Natural killer cell (primary cell): Measurements from ENCODE around the gene GAP43. TPM values are rescaled to one million over a fixed set of nuclear protein-coding genes. Genes with fewer than 3 reads are reported as not detected.

ENCODE experiments used
- ATAC-seq, 3 donors: fragments of 150-1000 bp in 2 of 3; fragments of 200-7000 bp in 1 of 3; cut with Tn5 transposase; 1 replicate in 1 of 3; 2 replicates in 2 of 3; pipeline ENCODE4 v1.10.0; 2021; ENCODE audit warnings: mild to moderate bottlenecking in 2 of 3, moderate library complexity in 2 of 3
- DNase-seq, 2 donors: peaks; one replicate each; pipeline versions ENCODE4 v3.0.0 to v3.0.0-alpha.2; 2013 to 2021; ENCODE audit warnings: mixed read lengths in 1 of 2
- H3K27ac ChIP-seq: one replicate; pipeline ENCODE4 v1.5.1; 2013; ENCODE audit warnings: mild to moderate bottlenecking, low read length
- H3K27me3 ChIP-seq: one replicate; pipeline ENCODE4 v1.6.1; 2013; ENCODE audit warnings: low read length; ENCODE audit not compliant: control insufficient read depth, insufficient read depth
- H3K36me3 ChIP-seq: one replicate; pipeline ENCODE4 v1.6.1; 2013; ENCODE audit warnings: low read length; ENCODE audit not compliant: control insufficient read depth, insufficient read depth
- H3K4me1 ChIP-seq: one replicate; pipeline ENCODE4 v1.6.1; 2013; ENCODE audit warnings: low read length; ENCODE audit not compliant: control insufficient read depth, insufficient read depth
- H3K4me3 ChIP-seq: one replicate; pipeline ENCODE4 v1.5.1; 2013; ENCODE audit warnings: low read length
- H3K9me3 ChIP-seq: one replicate; pipeline ENCODE4 v1.6.1; 2013; ENCODE audit warnings: low read length; ENCODE audit not compliant: control insufficient read depth, insufficient read depth
- H3K27ac Mint-ChIP-seq, 2 donors: one replicate each; pipeline ENCODE4 v1.8.0; 2022; ENCODE audit warnings: mild to moderate bottlenecking in 2 of 2, mixed read lengths in 2 of 2, moderate library complexity in 1 of 2
- H3K27me3 Mint-ChIP-seq, 2 donors: one replicate each; pipeline ENCODE4 v1.8.0; 2022; ENCODE audit warnings: low read depth in 2 of 2, mixed read lengths in 2 of 2
- H3K36me3 Mint-ChIP-seq: one replicate; pipeline ENCODE4 v1.8.0; 2022; ENCODE audit warnings: mixed read lengths
- H3K4me1 Mint-ChIP-seq, 2 donors: one replicate each; pipeline ENCODE4 v1.8.0; 2022; ENCODE audit warnings: mixed read lengths in 2 of 2
- H3K4me3 Mint-ChIP-seq: one replicate; pipeline ENCODE4 v1.8.0; 2022; ENCODE audit warnings: mild to moderate bottlenecking, moderate library complexity, mixed read lengths
- H3K9me3 Mint-ChIP-seq, 2 donors: one replicate each; pipeline ENCODE4 v1.8.0; 2022; ENCODE audit warnings: mixed read lengths in 2 of 2
- WGBS: methylation state at CpG from one replicate; pipeline ENCODE4 v1.1.7; 2013; ENCODE audit warnings: missing lambda C conversion rate; ENCODE audit not compliant: insufficient coverage; 5-methylcytosine and 5-hydroxymethylcytosine counted together
- intact Hi-C: fragments of 100-400 bp; cut with micrococcal nuclease; formaldehyde crosslinking; loops from one replicate; pipeline ENCODE4 v1.14.2; 2022
- total RNA-seq, 4 donors: library from RNA; stranded (reverse); fragments of 120-200 nt in 1 of 4; gene quantifications; one replicate each; pipeline versions ENCODE4 v1.2.3 to v1.2.4, GENCODE V29; 2013 to 2022
- TF ChIP-seq, protein P1 (sequence below): fragments of 200-600 bp; IDR thresholded peaks from one replicate; pipeline ENCODE4 v1.8.0; 2022; ENCODE audit warnings: antibody characterized with exemption

The GAP43 gene
- total RNA-seq, 3 donors from 2014 or later (not counting 1 experiment from before 2014, with no cell fraction given), result 0.14 TPM; not detected in 2

DNA sequence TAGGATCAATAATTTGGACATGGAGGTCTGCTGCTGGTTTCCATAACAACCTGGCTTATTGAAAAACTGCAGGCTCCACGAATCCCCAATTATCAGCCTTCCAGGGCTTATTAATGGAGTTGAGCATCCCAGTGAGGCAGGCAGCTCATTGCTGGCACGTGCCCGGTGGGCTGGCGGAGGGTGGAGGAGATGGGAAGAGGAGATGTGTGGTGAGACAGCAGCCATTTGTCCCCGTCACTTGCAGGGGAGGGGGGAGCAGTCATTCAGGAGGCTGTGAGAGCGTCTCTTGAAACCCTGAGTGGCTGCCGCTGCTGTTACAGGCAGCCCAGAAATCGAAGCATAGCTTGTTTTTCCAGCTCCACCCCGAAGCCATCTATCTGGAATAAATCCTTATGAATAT lies 70.6 kb downstream of the GAP43 start:
- no peak overlapping the region for H3K4me3 Mint-ChIP-seq

DNA sequence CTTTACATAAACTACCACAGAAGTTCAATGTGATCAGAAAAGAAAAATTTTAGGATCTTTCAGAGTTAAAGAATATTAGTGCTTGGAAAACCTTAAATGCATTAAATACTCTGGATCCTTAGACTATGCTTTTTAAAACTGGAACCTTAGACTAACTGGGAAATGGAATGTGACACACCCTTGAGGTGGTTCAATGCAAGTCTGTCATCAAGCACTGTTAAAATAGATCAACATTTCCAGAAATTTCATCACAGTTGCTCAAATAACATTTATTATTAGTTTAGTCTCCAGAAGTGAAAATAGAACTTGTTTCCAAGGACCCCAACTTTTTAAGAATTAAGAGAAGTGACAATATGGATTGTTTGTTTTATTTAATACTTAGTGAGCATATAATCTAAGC lies 71.8 kb downstream of the GAP43 start:
- no peak overlapping the region for H3K27ac ChIP-seq
- intact Hi-C loops, result loop anchor here (10.0 kb wide), 1 partner anchor 120 kb away; no protein-coding TSS in a partner anchor
- H3K4me1 ChIP-seq, result no peaks in the 10 kb centered on the region
- H3K9me3 Mint-ChIP-seq, result no peaks in the 10 kb centered on the region
- no peak for DNase-seq
- no peaks in the 10 kb centered on the region for H3K4me1 Mint-ChIP-seq
- peaks cover 0 to 5% of the 10 kb centered on the region in 2 donors for H3K27me3 Mint-ChIP-seq
- TF ChIP-seq, protein P1, sequence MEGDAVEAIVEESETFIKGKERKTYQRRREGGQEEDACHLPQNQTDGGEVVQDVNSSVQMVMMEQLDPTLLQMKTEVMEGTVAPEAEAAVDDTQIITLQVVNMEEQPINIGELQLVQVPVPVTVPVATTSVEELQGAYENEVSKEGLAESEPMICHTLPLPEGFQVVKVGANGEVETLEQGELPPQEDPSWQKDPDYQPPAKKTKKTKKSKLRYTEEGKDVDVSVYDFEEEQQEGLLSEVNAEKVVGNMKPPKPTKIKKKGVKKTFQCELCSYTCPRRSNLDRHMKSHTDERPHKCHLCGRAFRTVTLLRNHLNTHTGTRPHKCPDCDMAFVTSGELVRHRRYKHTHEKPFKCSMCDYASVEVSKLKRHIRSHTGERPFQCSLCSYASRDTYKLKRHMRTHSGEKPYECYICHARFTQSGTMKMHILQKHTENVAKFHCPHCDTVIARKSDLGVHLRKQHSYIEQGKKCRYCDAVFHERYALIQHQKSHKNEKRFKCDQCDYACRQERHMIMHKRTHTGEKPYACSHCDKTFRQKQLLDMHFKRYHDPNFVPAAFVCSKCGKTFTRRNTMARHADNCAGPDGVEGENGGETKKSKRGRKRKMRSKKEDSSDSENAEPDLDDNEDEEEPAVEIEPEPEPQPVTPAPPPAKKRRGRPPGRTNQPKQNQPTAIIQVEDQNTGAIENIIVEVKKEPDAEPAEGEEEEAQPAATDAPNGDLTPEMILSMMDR, result no peak
- no peak overlapping the region for H3K4me3 ChIP-seq
- H3K27ac Mint-ChIP-seq, result no peak overlapping the region
- no peaks in the 10 kb centered on the region for H3K36me3 Mint-ChIP-seq
- H3K9me3 ChIP-seq, result no peaks in the 10 kb centered on the region
- ATAC-seq, result no peak
- no peak overlapping the region for H3K4me3 Mint-ChIP-seq
- H3K36me3 ChIP-seq, result no peaks in the 10 kb centered on the region
- H3K27me3 ChIP-seq, result no peaks in the 10 kb centered on the region

More for the DNA sequence above, 70.6 kb downstream of the GAP43 start:
- Mint-ChIP-seq H3K9me3 (no peaks in the 10 kb centered on the region), H3K36me3 (no peaks in the 10 kb centered on the region), H3K4me1 (no peaks in the 10 kb centered on the region), H3K27me3 (peaks cover 5 to 11% of the 10 kb centered on the region in 2 donors), H3K27ac (no peak overlapping the region)
- DNase-seq (no peak), ATAC-seq (no peak)
- Histone ChIP-seq H3K27me3 (no peaks in the 10 kb centered on the region), H3K4me3 (no peak overlapping the region), H3K36me3 (no peaks in the 10 kb centered on the region), H3K4me1 (no peaks in the 10 kb centered on the region), H3K27ac (no peak overlapping the region), H3K9me3 (no peaks in the 10 kb centered on the region)
- 89% methylated on average over 9 of the region's 9 CpGs for WGBS
- TF ChIP-seq, protein P1, result no peak
- intact Hi-C loops, result loop anchor here (1.0 to 10.0 kb wide), 4 partner anchors 121 to 865 kb away; no protein-coding TSS in a partner anchor

DNA sequence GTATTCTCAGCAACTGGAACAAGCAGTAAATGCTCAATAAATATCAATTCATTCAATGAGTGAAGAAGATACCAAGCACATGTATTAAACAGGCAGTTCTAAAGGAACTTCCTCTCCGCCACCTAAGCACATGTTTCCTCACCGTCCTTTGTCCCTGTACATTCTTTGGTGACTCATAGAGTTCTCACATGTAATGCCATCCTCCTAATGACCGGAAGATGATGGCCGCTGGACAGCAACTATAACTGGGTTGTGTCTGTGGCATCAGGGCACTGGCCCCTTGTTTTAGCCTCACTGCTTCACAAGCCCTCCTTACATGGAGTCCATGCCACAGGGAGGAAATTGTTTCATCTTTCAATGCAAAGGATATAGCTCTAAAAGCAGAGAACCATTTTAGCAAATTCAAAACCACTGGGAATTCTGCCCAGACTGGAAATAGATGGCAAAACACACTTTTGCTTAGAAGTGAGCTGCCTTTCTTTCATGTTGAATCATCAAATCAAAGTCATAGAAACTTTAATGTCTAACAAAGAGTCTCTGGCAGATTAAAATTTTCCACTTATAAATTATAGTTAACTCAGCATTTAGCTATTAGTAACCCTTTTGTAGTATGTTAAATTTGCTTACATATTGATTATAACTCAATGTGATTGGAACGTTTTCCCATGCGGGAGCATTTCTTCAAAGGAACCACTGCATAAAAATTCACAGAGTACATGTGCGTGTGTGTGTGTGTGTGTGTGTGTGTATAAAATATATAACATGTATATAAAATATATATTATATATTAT lies 74.1 kb downstream of the GAP43 start:
- Histone ChIP-seq H3K4me1 (no peaks in the 10 kb centered on the region), H3K36me3 (no peaks in the 10 kb centered on the region), H3K27ac (no peak overlapping the region), H3K9me3 (no peaks in the 10 kb centered on the region), H3K4me3 (no peak overlapping the region), H3K27me3 (peaks cover 8% of the 10 kb centered on the region)
- Mint-ChIP-seq H3K27ac (no peak overlapping the region), H3K36me3 (no peaks in the 10 kb centered on the region), H3K27me3 (peaks cover 0 to 5% of the 10 kb centered on the region in 2 donors), H3K9me3 (no peaks in the 10 kb centered on the region), H3K4me3 (no peak overlapping the region), H3K4me1 (no peaks in the 10 kb centered on the region)
- DNase-seq, result no peak
- WGBS, result 83% methylated on average over 4 of the region's 7 CpGs
- intact Hi-C loops, result loop anchor here (10.0 kb wide), 1 partner anchor 117 kb away; no protein-coding TSS in a partner anchor
- no peak for ATAC-seq
- TF ChIP-seq, protein P1, result no peak
